Central memory CD8-positive, alpha-beta T cell (primary cell): ENCODE results near the gene FGL2.
"Not testable (repeated sequence)": the region's sequence is repeated elsewhere in the genome, so short reads cannot be mapped to it uniquely, and the experiment has no call there.

Source experiments
- ATAC-seq: fragments of 150-1000 bp; cut with Tn5 transposase; replicated peaks from 2 replicates; pipeline ENCODE4 v1.10.0; 2022; ENCODE audit warnings: mild to moderate bottlenecking, moderate FRiP score, moderate number of reproducible peaks; ENCODE audit not compliant: poor library complexity, severe bottlenecking; ENCODE audit errors: extremely low read depth
- DNase-seq, 2 donors: peaks; one replicate each; pipeline ENCODE4 v3.0.0; 2021; ENCODE audit warnings: low spot score in 2 of 2
- H3K27ac Mint-ChIP-seq: one replicate; pipeline ENCODE4 v1.8.0; 2022; ENCODE audit warnings: low read depth, mild to moderate bottlenecking, moderate library complexity, mixed read lengths
- H3K27me3 Mint-ChIP-seq: one replicate; pipeline ENCODE4 v1.8.0; 2022; ENCODE audit warnings: mixed read lengths
- H3K36me3 Mint-ChIP-seq: one replicate; pipeline ENCODE4 v1.8.0; 2022; ENCODE audit warnings: mild to moderate bottlenecking, moderate library complexity, mixed read lengths; ENCODE audit not compliant: insufficient read depth
- H3K4me1 Mint-ChIP-seq: one replicate; pipeline ENCODE4 v1.8.0; 2022; ENCODE audit warnings: mixed read lengths
- H3K4me3 Mint-ChIP-seq: one replicate; pipeline ENCODE4 v1.8.0; 2022; ENCODE audit warnings: mild to moderate bottlenecking, moderate library complexity, mixed read lengths
- H3K9me3 Mint-ChIP-seq: one replicate; pipeline ENCODE4 v1.8.0; 2022; ENCODE audit warnings: mixed read lengths

The FGL2 gene

GRCh38 chr7:77172437-77173172 lies 27.0 kb downstream of the FGL2 start:
- not testable (repeated sequence) for H3K4me3 Mint-ChIP-seq, H3K4me1 Mint-ChIP-seq, H3K27ac Mint-ChIP-seq, DNase-seq, H3K27me3 Mint-ChIP-seq, H3K9me3 Mint-ChIP-seq, ATAC-seq, H3K36me3 Mint-ChIP-seq

GRCh38 chr7:77171073-77171472 lies 28.5 kb downstream of the FGL2 start:
- H3K27me3 Mint-ChIP-seq, DNase-seq, H3K9me3 Mint-ChIP-seq, H3K36me3 Mint-ChIP-seq, ATAC-seq, H3K4me1 Mint-ChIP-seq, H3K27ac Mint-ChIP-seq, H3K4me3 Mint-ChIP-seq: not testable (repeated sequence)

- H3K4me1 Mint-ChIP-seq: peaks cover 9% of the 10 kb centered on the region
- H3K4me3 Mint-ChIP-seq: no peak overlapping the region
- no peaks in the 10 kb centered on the region for H3K27me3 Mint-ChIP-seq
- peak; percentile 50 for ATAC-seq
- DNase-seq: no peak
- H3K9me3 Mint-ChIP-seq: no peaks in the 10 kb centered on the region
- H3K27ac Mint-ChIP-seq: peak overlapping the region; percentile 20
- H3K36me3 Mint-ChIP-seq: peaks cover 2% of the 10 kb centered on the region
Observed at GRCh38 chr7:77157446-77157845, 42.2 kb downstream of the FGL2 start.

GRCh38 chr7:77157034-77157433 lies 42.6 kb downstream of the FGL2 start:
- H3K36me3 Mint-ChIP-seq, H3K4me1 Mint-ChIP-seq, H3K9me3 Mint-ChIP-seq, DNase-seq, H3K27me3 Mint-ChIP-seq, H3K4me3 Mint-ChIP-seq: not testable (repeated sequence)
- peak overlapping the region; percentile 20 for H3K27ac Mint-ChIP-seq
- ATAC-seq: peak; percentile 30

- H3K9me3 Mint-ChIP-seq, DNase-seq, H3K4me1 Mint-ChIP-seq, ATAC-seq, H3K36me3 Mint-ChIP-seq, H3K27me3 Mint-ChIP-seq, H3K4me3 Mint-ChIP-seq, H3K27ac Mint-ChIP-seq: not testable (repeated sequence)
Observed at GRCh38 chr7:77155601-77156377, 43.8 kb downstream of the FGL2 start.

GRCh38 chr7:77154917-77155464 lies 44.6 kb downstream of the FGL2 start:
- H3K27me3 Mint-ChIP-seq, H3K4me1 Mint-ChIP-seq, H3K27ac Mint-ChIP-seq, DNase-seq, H3K4me3 Mint-ChIP-seq, H3K9me3 Mint-ChIP-seq, H3K36me3 Mint-ChIP-seq: not testable (repeated sequence)
- peak; percentile 82 for ATAC-seq

GRCh38 chr7:77152232-77152631 lies 47.4 kb downstream of the FGL2 start:
- not testable (repeated sequence) for H3K27me3 Mint-ChIP-seq, H3K9me3 Mint-ChIP-seq, DNase-seq, H3K4me3 Mint-ChIP-seq, H3K27ac Mint-ChIP-seq, H3K36me3 Mint-ChIP-seq, H3K4me1 Mint-ChIP-seq, ATAC-seq
